ENCODE measurements around the gene OR2A12. TPM values are rescaled to one million over a fixed set of nuclear protein-coding genes. Genes with fewer than 3 reads are reported as not detected.

OR2A12 gene
- polyA plus RNA-seq, 1 donor from 2014 or later = not detected

GRCh38 chr7:144063710-144064109, 22.4 kb upstream of the OR2A12 start:
- Histone ChIP-seq H3K36me3 (ENCODE audit: insufficient read depth, low read length) (no peaks in the 10 kb centered on the region), H4K20me1 (ENCODE audit: insufficient read depth) (no peaks in the 10 kb centered on the region), H3K9me3 (ENCODE audit: low read length) (no peaks in the 10 kb centered on the region), H3K27me3 (ENCODE audit: insufficient read depth, low read depth, low read length) (no peaks in the 10 kb centered on the region), H3K4me2 (ENCODE audit: low read length) (no peak overlapping the region), H2AFZ (ENCODE audit: low read depth, low read length) (no peak overlapping the region), H3K9ac (ENCODE audit: low read length) (no peak overlapping the region), H3F3A (ENCODE audit: insufficient read depth, low read length, poor library complexity, severe bottlenecking) (no peaks in the 10 kb centered on the region), H3K27ac (ENCODE audit: low read length) (no peak overlapping the region), H3K79me2 (replicated peaks; ENCODE audit: insufficient read depth, low read length) (no peaks in the 10 kb centered on the region), H3K9me2 (ENCODE audit: insufficient read depth, low read length) (no peaks in the 10 kb centered on the region), H3K4me3 (ENCODE audit: low read length) (no peak overlapping the region)
- TF ChIP-seq REST (IDR thresholded peaks at IDR 0.05; ENCODE audit: borderline replicate concordance) (no peak), SMC3 (conservative IDR thresholded peaks at IDR 0.05; ENCODE audit: poor library complexity) (no peak), CTCF (IDR thresholded peaks at IDR 0.05; ENCODE audit: poor library complexity, severe bottlenecking) (no peak), EZH2 (IDR thresholded peaks at IDR 0.05; ENCODE audit: borderline replicate concordance, insufficient read depth, low read length, poor library complexity, severe bottlenecking) (no peak), POLR2AphosphoS5 (IDR thresholded peaks at IDR 0.05) (no peak), TAF1 (IDR thresholded peaks at IDR 0.05; ENCODE audit: low read depth) (no peak), EP300 (conservative IDR thresholded peaks at IDR 0.05; ENCODE audit: poor library complexity, severe bottlenecking) (no peak), MXI1 (conservative IDR thresholded peaks at IDR 0.05; ENCODE audit: poor library complexity, severe bottlenecking) (no peak), RAD21 (conservative IDR thresholded peaks at IDR 0.05) (no peak)

GRCh38 chr7:144069511-144069910, 16.6 kb upstream of the OR2A12 start, which contains the start of gene OR2A25:
Gene OR2A25, plus strand, starts transcription at chr7:144069811. Its CDS starts 4,409 bp downstream, at chr7:144074220.
- Histone ChIP-seq H3K36me3 (ENCODE audit: insufficient read depth, low read length) (no peaks in the 10 kb centered on the region), H2AFZ (ENCODE audit: low read depth, low read length) (no peak within 1 kb of the TSS), H4K20me1 (ENCODE audit: insufficient read depth) (no peaks in the 10 kb centered on the region), H3K79me2 (replicated peaks; ENCODE audit: insufficient read depth, low read length) (no peaks in the 10 kb centered on the region), H3K9me3 (ENCODE audit: low read length) (no peaks in the 10 kb centered on the region), H3K27me3 (ENCODE audit: insufficient read depth, low read depth, low read length) (no peaks in the 10 kb centered on the region), H3K9ac (ENCODE audit: low read length) (no peak within 1 kb of the TSS), H3K9me2 (ENCODE audit: insufficient read depth, low read length) (no peaks in the 10 kb centered on the region), H3K4me2 (ENCODE audit: low read length) (no peak within 1 kb of the TSS), H3F3A (ENCODE audit: insufficient read depth, low read length, poor library complexity, severe bottlenecking) (no peaks in the 10 kb centered on the region), H3K4me3 (ENCODE audit: low read length) (no peak within 1 kb of the TSS), H3K27ac (ENCODE audit: low read length) (no peak within 1 kb of the TSS)
- TF ChIP-seq EP300 (conservative IDR thresholded peaks at IDR 0.05; ENCODE audit: poor library complexity, severe bottlenecking) (no peak), REST (IDR thresholded peaks at IDR 0.05; ENCODE audit: borderline replicate concordance) (no peak), POLR2AphosphoS5 (IDR thresholded peaks at IDR 0.05) (no peak), RAD21 (conservative IDR thresholded peaks at IDR 0.05) (no peak), SMC3 (conservative IDR thresholded peaks at IDR 0.05; ENCODE audit: poor library complexity) (no peak), EZH2 (IDR thresholded peaks at IDR 0.05; ENCODE audit: borderline replicate concordance, insufficient read depth, low read length, poor library complexity, severe bottlenecking) (no peak), CTCF (IDR thresholded peaks at IDR 0.05; ENCODE audit: poor library complexity, severe bottlenecking) (no peak), MXI1 (conservative IDR thresholded peaks at IDR 0.05; ENCODE audit: poor library complexity, severe bottlenecking) (no peak), TAF1 (IDR thresholded peaks at IDR 0.05; ENCODE audit: low read depth) (no peak)
